ENCODE results near the gene FRMD4A. TPM values are rescaled to one million over a fixed set of nuclear protein-coding genes. Genes with fewer than 3 reads are reported as not detected.

Gene FRMD4A
- total and polyA plus RNA-seq, 8 donors: 6.9 to 25.3 (median 11.3) TPM

DNA sequence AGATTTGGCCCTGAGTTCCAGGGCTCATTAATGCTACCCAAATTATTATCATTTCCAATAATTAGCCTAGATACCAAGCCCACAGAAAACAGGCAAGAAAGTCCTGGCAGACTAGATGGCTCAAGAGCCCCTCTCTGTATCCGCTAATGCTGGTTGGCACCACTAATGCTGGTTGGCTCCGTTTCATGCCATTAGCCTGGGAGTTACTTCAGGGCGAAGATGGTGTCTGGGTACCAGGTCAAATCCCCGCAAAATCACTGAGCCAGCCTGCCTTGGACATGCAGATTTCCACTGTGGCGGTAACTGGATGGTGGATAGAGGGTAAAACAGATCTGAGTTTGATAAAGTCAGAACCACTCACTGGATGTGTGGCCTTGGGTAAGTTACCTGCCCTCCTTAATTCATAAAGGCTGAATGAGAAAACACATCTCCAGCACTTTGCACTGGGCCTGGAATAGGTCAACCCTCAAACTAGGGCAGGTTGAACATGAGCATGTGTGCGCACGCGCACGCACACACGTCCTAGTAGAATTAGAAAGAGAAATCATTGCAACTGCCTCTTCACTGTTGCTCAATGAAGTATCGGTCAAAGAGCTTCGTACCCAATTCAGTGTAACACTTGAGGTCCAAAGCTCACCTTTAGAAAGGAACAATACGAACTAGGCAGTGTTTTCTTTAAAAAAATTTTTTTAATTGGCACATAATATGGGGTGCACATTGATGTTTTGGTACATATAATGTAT, 652.5 kb downstream of the FRMD4A start:
- Histone ChIP-seq H3K27me3 (no peaks in the 10 kb centered on the region), H3K4me3 (no peak overlapping the region), H3K27ac (no peak overlapping the region), H3K4me1 (peaks cover 0 to 8% (median under 1%) of the 10 kb centered on the region in 4 donors), H3K36me3 (peaks cover 0 to 28% (median 15%) of the 10 kb centered on the region in 4 donors), H3K9me3 (no peaks in the 10 kb centered on the region)
- whole genome bisulfite sequencing, 5 donors: 96 to 98% (median 97%) methylated on average over 13 of the region's 13 CpGs
- TF ChIP-seq, protein P1, sequence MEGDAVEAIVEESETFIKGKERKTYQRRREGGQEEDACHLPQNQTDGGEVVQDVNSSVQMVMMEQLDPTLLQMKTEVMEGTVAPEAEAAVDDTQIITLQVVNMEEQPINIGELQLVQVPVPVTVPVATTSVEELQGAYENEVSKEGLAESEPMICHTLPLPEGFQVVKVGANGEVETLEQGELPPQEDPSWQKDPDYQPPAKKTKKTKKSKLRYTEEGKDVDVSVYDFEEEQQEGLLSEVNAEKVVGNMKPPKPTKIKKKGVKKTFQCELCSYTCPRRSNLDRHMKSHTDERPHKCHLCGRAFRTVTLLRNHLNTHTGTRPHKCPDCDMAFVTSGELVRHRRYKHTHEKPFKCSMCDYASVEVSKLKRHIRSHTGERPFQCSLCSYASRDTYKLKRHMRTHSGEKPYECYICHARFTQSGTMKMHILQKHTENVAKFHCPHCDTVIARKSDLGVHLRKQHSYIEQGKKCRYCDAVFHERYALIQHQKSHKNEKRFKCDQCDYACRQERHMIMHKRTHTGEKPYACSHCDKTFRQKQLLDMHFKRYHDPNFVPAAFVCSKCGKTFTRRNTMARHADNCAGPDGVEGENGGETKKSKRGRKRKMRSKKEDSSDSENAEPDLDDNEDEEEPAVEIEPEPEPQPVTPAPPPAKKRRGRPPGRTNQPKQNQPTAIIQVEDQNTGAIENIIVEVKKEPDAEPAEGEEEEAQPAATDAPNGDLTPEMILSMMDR (IDR thresholded peaks at IDR 0.05): no peak
- TF ChIP-seq EP300 (IDR thresholded peaks at IDR 0.05): no peak
- DNase-seq: no peak
- intact Hi-C loops (cut with DNase I; ENCODE audit: low total_unique reads): no loop called here

DNA sequence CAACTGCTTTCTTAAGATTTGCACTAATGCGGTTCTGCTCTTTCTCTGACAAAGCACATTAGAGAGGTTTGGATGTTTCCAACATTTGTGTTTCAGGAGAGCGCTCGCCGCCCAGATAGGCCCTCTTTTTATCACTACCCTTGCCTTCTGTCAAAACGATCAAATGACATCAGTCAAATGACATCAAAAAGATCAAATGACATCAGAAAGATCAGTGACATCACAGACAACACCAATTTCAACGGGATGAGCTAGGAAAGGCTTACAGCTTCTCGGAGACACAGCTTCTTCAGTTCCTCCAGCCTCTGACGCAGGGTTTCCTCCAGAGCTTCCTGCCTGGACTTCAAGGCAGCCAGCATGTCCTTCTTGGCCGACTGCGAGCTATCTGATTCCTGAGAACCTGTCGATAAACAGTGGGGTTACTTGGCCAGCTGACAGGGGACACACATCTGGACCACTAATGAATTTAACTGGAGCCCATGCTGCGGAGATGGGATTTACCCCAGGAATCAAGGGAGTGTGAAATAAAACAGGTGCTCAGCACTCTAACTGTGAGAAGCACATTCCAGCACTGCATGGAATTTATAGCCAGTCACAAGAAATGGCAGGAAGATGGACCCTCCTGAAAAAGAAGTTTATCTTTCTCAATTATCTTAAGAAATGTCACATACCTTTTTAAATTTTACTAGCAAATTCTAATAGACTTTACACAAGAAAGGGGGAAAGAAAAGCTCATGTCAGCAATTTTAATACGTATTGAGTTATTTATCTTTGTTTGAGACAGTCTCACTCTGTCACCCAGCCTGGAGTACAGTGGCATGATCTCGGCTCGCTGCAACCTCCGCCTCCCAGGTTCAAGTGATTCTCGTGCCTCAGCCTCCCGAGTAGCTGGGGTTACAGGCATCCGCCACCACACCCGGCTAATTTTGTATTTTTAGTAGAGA, 655.8 kb downstream of the FRMD4A start:
- TF ChIP-seq, protein P1 (IDR thresholded peaks at IDR 0.05): no peak
- TF ChIP-seq POLR2AphosphoS5 (IDR thresholded peaks at IDR 0.05): no peak
- no peak for TF ChIP-seq POLR2A (IDR thresholded peaks at IDR 0.05)
- no peak for TF ChIP-seq EP300 (IDR thresholded peaks at IDR 0.05)
- no peaks in the 10 kb centered on the region for H3K9me3 ChIP-seq
- H3K4me3 ChIP-seq: no peak overlapping the region
- DNase-seq: peak in 1 of 2 donors; percentile 57
- intact Hi-C loops (cut with DNase I; ENCODE audit: low total_unique reads): no loop called here
- H3K36me3 ChIP-seq: peaks cover 0 to 36% (median 29%) of the 10 kb centered on the region in 4 donors
- H3K27me3 ChIP-seq: no peaks in the 10 kb centered on the region
- peaks cover 0 to 11% (median 2%) of the 10 kb centered on the region in 4 donors for H3K4me1 ChIP-seq
- WGBS, 5 donors: 80 to 88% (median 84%) methylated on average over 20 of the region's 20 CpGs
- H3K27ac ChIP-seq: peak overlapping the region in 1 of 5 donors; percentile 46

DNA sequence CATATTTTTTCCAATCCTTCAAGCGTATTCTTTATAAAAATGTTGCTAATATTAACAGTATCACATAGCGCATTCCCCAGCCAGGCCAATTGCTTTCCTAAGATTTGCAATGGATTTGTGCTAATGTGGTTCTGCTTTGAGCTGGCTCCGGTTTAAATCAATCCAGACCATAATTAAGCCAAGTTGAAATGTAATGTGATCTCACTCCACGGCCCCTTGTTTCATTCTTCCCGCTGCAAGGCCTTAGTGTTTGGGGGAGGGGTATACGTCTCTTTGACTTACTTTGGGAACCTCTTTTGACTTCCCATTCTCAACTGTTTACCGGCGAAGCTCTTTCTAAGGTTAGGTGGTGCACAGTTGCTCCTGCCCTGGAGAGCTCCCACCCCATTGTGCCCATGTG, 657.6 kb downstream of the FRMD4A start:
- no peaks in the 10 kb centered on the region for H3K9me3 ChIP-seq
- H3K4me1 ChIP-seq: peaks cover 0 to 14% (median 7%) of the 10 kb centered on the region in 4 donors
- H3K4me3 ChIP-seq: no peak overlapping the region
- intact Hi-C loops (cut with DNase I; ENCODE audit: low total_unique reads): no loop called here
- TF ChIP-seq, protein P1 (IDR thresholded peaks at IDR 0.05): no peak
- no peak for TF ChIP-seq POLR2A (IDR thresholded peaks at IDR 0.05)
- TF ChIP-seq EP300 (IDR thresholded peaks at IDR 0.05): no peak
- no peak for TF ChIP-seq POLR2AphosphoS5 (IDR thresholded peaks at IDR 0.05)
- WGBS, 5 donors: 70 to 86% (median 84%) methylated on average over 8 of the region's 8 CpGs
- peak in 1 of 2 donors; percentile 57 for DNase-seq
- no peaks in the 10 kb centered on the region for H3K27me3 ChIP-seq
- peaks cover 0 to 52% (median 42%) of the 10 kb centered on the region in 4 donors for H3K36me3 ChIP-seq
- H3K27ac ChIP-seq: no peak overlapping the region

DNA sequence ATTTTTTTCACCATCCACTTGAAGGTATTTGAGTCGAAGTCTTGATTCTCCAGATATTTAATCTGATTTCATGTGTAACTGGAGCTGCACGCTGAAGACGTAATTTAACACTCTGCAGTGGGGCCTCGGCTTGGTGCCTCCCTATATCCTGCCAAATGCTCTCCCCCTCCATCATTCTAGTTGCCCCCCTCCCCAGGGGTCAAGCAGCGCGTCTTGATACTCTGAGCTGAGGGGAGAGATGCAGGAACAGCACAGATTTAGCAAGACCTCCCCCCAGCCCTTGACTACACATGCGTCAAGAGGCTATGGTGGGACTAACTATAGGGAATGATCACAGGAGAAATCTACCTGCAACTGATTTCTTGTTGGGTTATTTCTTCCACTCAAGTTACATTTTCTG, 658.2 kb downstream of the FRMD4A start:
- Histone ChIP-seq H3K27ac (no peak overlapping the region), H3K36me3 (peaks cover 2 to 58% (median 48%) of the 10 kb centered on the region in 4 donors), H3K27me3 (no peaks in the 10 kb centered on the region), H3K4me3 (no peak overlapping the region), H3K4me1 (peaks cover 0 to 14% (median 7%) of the 10 kb centered on the region in 4 donors), H3K9me3 (no peaks in the 10 kb centered on the region)
- peak in 1 of 2 donors; percentile 49 for DNase-seq
- TF ChIP-seq, protein P1 (IDR thresholded peaks at IDR 0.05): no peak
- TF ChIP-seq POLR2A (IDR thresholded peaks at IDR 0.05): no peak
- TF ChIP-seq EP300 (IDR thresholded peaks at IDR 0.05): no peak
- no peak for TF ChIP-seq POLR2AphosphoS5 (IDR thresholded peaks at IDR 0.05)
- intact Hi-C loops (cut with DNase I; ENCODE audit: low total_unique reads): no loop called here
- 76 to 85% (median 84%) methylated on average over 7 of the region's 7 CpGs for WGBS, 5 donors

All from stomach (tissue), 9 donors.